B cell (primary cell): ENCODE data around the gene ADAM11. TPM values are rescaled to one million over a fixed set of nuclear protein-coding genes. Genes with fewer than 3 reads are reported as not detected.

Source experiments
- ATAC-seq: fragments of 200-7000 bp; cut with Tn5 transposase; one replicate; pipeline ENCODE4 v1.10.0; 2021; ENCODE audit warnings: low read depth, mild to moderate bottlenecking, moderate number of reproducible peaks, moderate library complexity
- CTCF ChIA-PET: fragments of 350-600 bp; sonication (Branson Sonifier 250); formaldehyde crosslinking; loops from one replicate; lab custom pipeline; 2021; ENCODE audit warnings: antibody characterized with exemption, inconsistent platforms; lab: Charles Lee
- POLR2A ChIA-PET: fragments of 350-600 bp; sonication (Branson Sonifier 250); formaldehyde crosslinking; loops from one replicate; lab custom pipeline; 2021; ENCODE audit warnings: antibody characterized with exemption; lab: Charles Lee
- DNase-seq: peaks from one replicate; pipeline ENCODE4 v3.0.0; 2013
- H2AFZ ChIP-seq: 2 replicates; pipeline ENCODE4 v1.6.1; 2012; ENCODE audit warnings: mild to moderate bottlenecking, low read depth, low read length; ENCODE audit not compliant: insufficient read depth, poor library complexity, severe bottlenecking
- H3K27ac ChIP-seq, 2 donors: 1 replicate in 1 of 2; 2 replicates in 1 of 2; pipeline ENCODE4 v1.5.1; 2012 to 2013; ENCODE audit warnings: low read length in 2 of 2, mild to moderate bottlenecking in 2 of 2, moderate library complexity in 1 of 2
- H3K27me3 ChIP-seq, 4 experiments: fragments of 200-600 bp in 1 of 4; sonication (generic) in 1 of 4; replicated peaks in 1 of 4; 1 replicate in 2 of 4; 2 replicates in 2 of 4; pipeline versions ENCODE4 v1.6.1 to v1.7.0; 2013 to 2016; ENCODE audit warnings: low read length in 3 of 4, mild to moderate bottlenecking in 2 of 4, mixed read lengths in 1 of 4, moderate library complexity in 1 of 4; ENCODE audit not compliant: insufficient read depth in 4 of 4, control insufficient read depth in 3 of 4; ENCODE audit errors: control extremely low read depth in 1 of 4
- H3K36me3 ChIP-seq, 2 experiments: replicated peaks in 1 of 2; 1 replicate in 1 of 2; 2 replicates in 1 of 2; pipeline versions ENCODE4 v1.6.1 to v1.7.1; 2013; ENCODE audit warnings: low read length in 1 of 2; ENCODE audit not compliant: insufficient read depth in 2 of 2, control insufficient read depth in 1 of 2; ENCODE audit errors: control extremely low read depth in 1 of 2, extremely low read depth in 1 of 2
- H3K4me1 ChIP-seq, 2 donors: fragments of 200-600 bp in 1 of 2; sonication (generic) in 1 of 2; 1 replicate in 1 of 2; 2 replicates in 1 of 2; pipeline versions ENCODE4 v1.5.1 to v1.6.1; 2013 to 2017; ENCODE audit warnings: low read length in 2 of 2; ENCODE audit not compliant: control insufficient read depth in 2 of 2, insufficient read depth in 2 of 2
- H3K4me2 ChIP-seq: replicated peaks from 2 replicates; pipeline ENCODE3; 2012; ENCODE audit warnings: mild to moderate bottlenecking, low read depth, low read length; ENCODE audit not compliant: poor library complexity, severe bottlenecking
- H3K4me3 ChIP-seq, 5 experiments: fragments of 200-600 bp in 1 of 5; sonication (generic) in 1 of 5; 1 replicate in 3 of 5; 2 replicates in 2 of 5; pipeline versions ENCODE4 v1.5.1 to v1.7.0; 2011 to 2016; ENCODE audit warnings: low read length in 4 of 5, mild to moderate bottlenecking in 4 of 5, low read depth in 2 of 5, control low read depth in 1 of 5, moderate library complexity in 1 of 5; ENCODE audit not compliant: insufficient read depth in 1 of 5; ENCODE audit errors: control extremely low read depth in 1 of 5, extremely low read depth in 1 of 5
- H3K79me2 ChIP-seq: fragments of 200-600 bp; sonication (generic); one replicate; pipeline ENCODE4 v1.6.0; 2016; ENCODE audit warnings: low read length; ENCODE audit not compliant: control insufficient read depth, insufficient read depth
- H3K9ac ChIP-seq: fragments of 200-600 bp; sonication (generic); 2 replicates; pipeline ENCODE4 v1.6.1; 2017; ENCODE audit warnings: mild to moderate bottlenecking, low read length, moderate library complexity
- H3K9me3 ChIP-seq, 3 donors: one replicate each; pipeline versions ENCODE4 v1.6.1 to v1.7.1; 2013; ENCODE audit warnings: low read length in 2 of 3; ENCODE audit not compliant: control insufficient read depth in 2 of 3, insufficient read depth in 1 of 3; ENCODE audit errors: control extremely low read depth in 1 of 3
- H4K20me1 ChIP-seq: 2 replicates; pipeline ENCODE4 v1.6.0; 2012; ENCODE audit warnings: mild to moderate bottlenecking, low read length; ENCODE audit not compliant: insufficient read depth, control insufficient read depth, poor library complexity, severe bottlenecking
- H3K27ac Mint-ChIP-seq: one replicate; pipeline ENCODE4 v1.8.0; 2021; ENCODE audit warnings: mixed read lengths
- H3K27me3 Mint-ChIP-seq: one replicate; pipeline ENCODE4 v1.8.0; 2021; ENCODE audit warnings: mixed read lengths
- H3K4me1 Mint-ChIP-seq: one replicate; pipeline ENCODE4 v1.8.0; 2021; ENCODE audit warnings: mixed read lengths
- H3K4me3 Mint-ChIP-seq: one replicate; pipeline ENCODE4 v1.8.0; 2021; ENCODE audit warnings: mixed read lengths
- H3K9me3 Mint-ChIP-seq: one replicate; pipeline ENCODE4 v1.8.0; 2022; ENCODE audit warnings: mixed read lengths; ENCODE audit not compliant: insufficient read depth
- CTCF ChIP-seq: fragments of 200-600 bp; IDR thresholded peaks from one replicate; pipeline ENCODE4 v1.8.0; 2022; ENCODE audit warnings: antibody characterized with exemption, mild to moderate bottlenecking
- EZH2 ChIP-seq: IDR thresholded peaks from 2 replicates; pipeline ENCODE4 v1.6.1; 2012; ENCODE audit warnings: borderline replicate concordance, low read depth, mild to moderate bottlenecking, moderate library complexity, low read length; ENCODE audit not compliant: insufficient read depth, poor library complexity, severe bottlenecking
- WGBS: methylation state at CpG from one replicate; pipeline ENCODE4 v1.1.5; 2013; ENCODE audit warnings: missing lambda C conversion rate; ENCODE audit not compliant: insufficient coverage; 5-methylcytosine and 5-hydroxymethylcytosine counted together
- intact Hi-C: fragments of 100-400 bp; cut with micrococcal nuclease; formaldehyde crosslinking; loops from one replicate; pipeline ENCODE4 v1.10.0; 2022
- polyA plus RNA-seq: library from polyadenylated mRNA; depleted of rRNA; stranded (reverse); fragments of >200 nt; gene quantifications from 2 replicates; pipeline ENCODE4 v1.2.3, GENCODE V29; 2012
- total RNA-seq, 2 donors: library from RNA; stranded (reverse); fragments of 120-200 nt in 1 of 2; gene quantifications; 1 replicate in 1 of 2; 2 replicates in 1 of 2; pipeline versions ENCODE4 v1.2.3 to v1.2.4, GENCODE V29; 2013 to 2022

The ADAM11 gene
- total and polyA plus RNA-seq, 2 donors (not counting 1 experiment from before 2014, with no cell fraction given), result 0.39 to 1.00 TPM

GRCh38 chr17:44827863-44828262 lies 69.1 kb downstream of the ADAM11 start:
- POLR2A ChIA-PET, result no interaction called here
- Mint-ChIP-seq H3K9me3 (no peaks in the 10 kb centered on the region), H3K4me3 (no peak overlapping the region), H3K27me3 (peaks cover 39% of the 10 kb centered on the region), H3K27ac (no peak overlapping the region), H3K4me1 (peaks cover 14% of the 10 kb centered on the region)
- Histone ChIP-seq H3K9me3 (no peaks in the 10 kb centered on the region), H3K9ac (no peak overlapping the region), H3K4me1 (peaks cover 11 to 18% of the 10 kb centered on the region in 2 donors), H4K20me1 (no peaks in the 10 kb centered on the region), H3K27ac (no peak overlapping the region), H3K27me3 (peaks cover 0 to 51% (median 26%) of the 10 kb centered on the region in 4 experiments), H3K79me2 (no peaks in the 10 kb centered on the region), H3K36me3 (no peaks in the 10 kb centered on the region), H3K4me2 (no peak overlapping the region), H2AFZ (no peak overlapping the region), H3K4me3 (no peak overlapping the region)
- no CpG with 5 or more reads among the region's 1 CpG for WGBS
- intact Hi-C loops, result no loop called here
- DNase-seq, result no peak
- no peak for TF ChIP-seq CTCF
- TF ChIP-seq EZH2, result no peak
- no peak for ATAC-seq
- CTCF ChIA-PET, result no interaction called here

DNA sequence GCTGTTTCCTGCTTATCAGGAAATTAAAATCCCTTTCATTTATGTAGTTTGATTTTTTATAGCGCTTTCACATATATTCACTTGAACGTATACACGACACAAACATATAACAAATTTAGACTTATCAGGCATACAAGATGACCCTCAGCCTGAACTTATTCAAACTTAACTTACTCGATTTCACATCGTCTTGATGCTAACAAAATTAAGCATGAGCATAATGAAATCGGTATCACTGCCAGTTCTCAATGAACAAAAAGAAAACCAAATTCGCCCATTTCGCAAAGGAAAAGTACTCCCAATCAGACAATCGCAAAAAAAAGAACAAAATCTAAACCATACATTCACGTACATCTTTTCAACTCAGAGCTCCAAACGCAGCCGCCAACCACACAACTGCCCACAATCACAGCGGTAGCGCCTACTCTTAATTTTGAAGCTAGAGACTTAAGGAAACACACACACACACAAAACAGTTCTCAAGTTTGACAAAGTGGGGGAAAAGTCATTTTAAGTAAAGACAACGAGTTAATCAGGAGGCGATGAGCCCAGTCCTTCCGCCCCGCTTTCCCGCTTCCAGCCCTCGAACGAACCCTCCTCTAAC lies 70.2 kb downstream of the ADAM11 start:
- H2AFZ ChIP-seq, result peak overlapping the region; percentile 56
- CTCF ChIA-PET, result interaction anchor here (1.4 kb wide), 1 partner anchor 36 kb away, joined by 3 read pairs; no protein-coding TSS in a partner anchor
- H3K27ac ChIP-seq, result no peak overlapping the region
- H3K36me3 ChIP-seq, result no peaks in the 10 kb centered on the region
- DNase-seq, result peak; percentile 65
- Mint-ChIP-seq H3K27me3 (peaks cover 48% of the 10 kb centered on the region), H3K4me3 (peak overlapping the region; percentile 86), H3K27ac (peak overlapping the region; percentile 1), H3K9me3 (no peaks in the 10 kb centered on the region), H3K4me1 (peaks cover 14% of the 10 kb centered on the region)
- peak overlapping the region; percentile 94 for H3K4me2 ChIP-seq
- peaks cover 11 to 18% of the 10 kb centered on the region in 2 donors for H3K4me1 ChIP-seq
- H3K27me3 ChIP-seq, result peaks cover 0 to 53% (median 28%) of the 10 kb centered on the region in 4 experiments
- no peaks in the 10 kb centered on the region for H3K9me3 ChIP-seq
- H4K20me1 ChIP-seq, result no peaks in the 10 kb centered on the region
- peak overlapping the region; percentile 22 to 70 (median 27) for H3K4me3 ChIP-seq
- POLR2A ChIA-PET, result no interaction called here
- TF ChIP-seq EZH2 (peak; percentile 4), CTCF (no peak)
- H3K9ac ChIP-seq, result peak overlapping the region; percentile 62
- WGBS, result 3% methylated on average over 15 of the region's 21 CpGs
- intact Hi-C loops, result no loop called here
- H3K79me2 ChIP-seq, result no peaks in the 10 kb centered on the region
- ATAC-seq, result no peak
